GM19328 (cell line): ENCODE results near the gene OR52H1.
"Not testable (repeated sequence)": the region's sequence is repeated elsewhere in the genome, so short reads cannot be mapped to it uniquely, and the experiment has no call there.

Experiments used
- ATAC-seq: cut with Tn5 transposase; IDR thresholded peaks from one replicate; pipeline ENCODE4 v1.9.1; 2021; ENCODE audit warnings: mild to moderate bottlenecking, moderate library complexity; ENCODE audit not compliant: unreplicated experiment

The OR52H1 gene

DNA sequence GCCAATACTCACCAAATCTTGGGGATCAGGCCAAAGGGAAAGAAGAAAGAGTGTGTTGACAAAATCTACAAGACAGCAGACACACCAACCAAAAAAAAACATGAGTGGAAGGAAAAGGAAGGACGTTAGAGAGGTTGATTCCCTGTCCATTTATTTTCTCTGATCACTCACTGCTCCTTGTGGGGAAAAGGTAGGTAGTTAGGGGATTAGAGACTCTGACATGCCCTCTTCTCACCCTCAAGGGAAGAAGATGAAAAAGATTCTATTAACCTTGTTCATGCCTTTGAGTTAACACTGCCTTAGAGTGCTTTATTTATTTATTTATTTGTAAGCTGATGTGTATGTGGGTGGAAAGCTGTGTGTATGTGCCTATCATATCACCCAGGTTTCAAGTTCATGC is at the start of gene OR52H1:
OR52H1 (minus strand) TSS at position 101 of the 400 bp plus-strand sequence. CDS start 3,035 bp downstream, outside the sequence.
- no peak for ATAC-seq

GRCh38 chr11:5597953-5598352 is 49.6 kb upstream of the OR52H1 start:
- no peak for ATAC-seq

GRCh38 chr11:5596607-5597201 is 48.4 kb upstream of the OR52H1 start, which contains the start of gene TRIM6:
TSS of gene TRIM6 (plus strand) at chr11:5596637. CDS start at chr11:5596898, 261 bp downstream.
- no peak for ATAC-seq

DNA sequence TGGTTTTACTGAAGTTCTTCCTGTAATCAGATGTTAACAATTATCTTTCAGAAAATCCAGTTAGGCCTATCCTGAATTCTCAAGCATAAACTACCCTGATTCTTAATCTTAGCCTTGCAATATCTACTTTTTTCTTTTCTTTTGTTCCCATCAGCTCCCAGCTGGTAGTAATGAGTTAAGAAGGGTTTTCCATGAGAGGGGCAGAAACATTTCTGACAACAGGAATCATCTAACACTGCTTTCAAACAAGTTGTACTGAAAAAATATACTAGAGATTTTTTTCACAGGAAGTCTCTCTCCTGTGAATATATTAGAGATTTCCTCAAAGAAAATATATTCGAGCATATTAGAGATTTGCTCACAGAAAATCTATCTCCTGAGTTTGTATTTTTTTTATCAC is 44.8 kb upstream of the OR52H1 start:
- no peak for ATAC-seq

DNA sequence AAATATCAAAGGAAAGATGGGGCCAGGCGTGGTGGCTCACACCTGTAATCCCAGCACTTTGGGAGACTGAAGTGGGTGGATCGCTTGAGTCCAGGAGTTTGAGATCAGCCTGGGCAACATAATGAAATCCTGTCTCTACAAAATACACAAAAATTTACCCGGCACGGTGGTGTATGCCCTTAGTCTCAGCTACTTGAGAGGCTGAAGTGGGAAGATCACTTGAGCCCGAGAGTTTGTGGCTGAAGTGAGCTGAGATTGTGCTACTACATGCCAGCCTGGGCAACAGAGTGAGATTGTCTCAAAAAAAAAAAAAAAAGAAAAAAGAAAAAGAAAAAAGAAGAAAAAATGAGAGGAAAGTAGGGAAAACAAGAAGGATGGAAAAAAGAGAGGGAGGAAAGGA is 44.3 kb upstream of the OR52H1 start:
- no peak for ATAC-seq

GRCh38 chr11:5591613-5592012 is 43.3 kb upstream of the OR52H1 start:
- ATAC-seq = no peak

DNA sequence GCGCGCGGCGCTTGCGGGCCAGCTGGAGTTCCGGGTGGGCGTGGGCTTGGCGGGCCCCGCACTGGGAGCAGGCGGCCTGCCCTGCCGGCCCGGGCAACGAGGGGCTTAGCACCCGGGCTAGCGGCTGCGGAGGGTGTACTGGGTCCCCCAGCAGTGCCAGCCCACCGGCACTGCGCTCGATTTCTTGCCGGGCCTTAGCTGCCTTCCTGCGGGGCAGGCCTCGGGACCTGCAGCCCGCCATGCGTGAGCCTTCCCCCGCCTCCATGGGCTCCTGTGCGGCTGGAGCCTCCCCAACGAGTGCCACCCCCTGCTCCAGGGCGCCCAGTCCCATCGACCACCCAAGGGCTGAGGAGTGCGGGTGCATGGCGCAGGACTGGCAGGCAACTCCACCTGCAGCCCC is 41.6 kb upstream of the OR52H1 start:
- ATAC-seq = not testable (repeated sequence)

GRCh38 chr11:5584458-5584857 is 36.1 kb upstream of the OR52H1 start:
- ATAC-seq = not testable (repeated sequence)

DNA sequence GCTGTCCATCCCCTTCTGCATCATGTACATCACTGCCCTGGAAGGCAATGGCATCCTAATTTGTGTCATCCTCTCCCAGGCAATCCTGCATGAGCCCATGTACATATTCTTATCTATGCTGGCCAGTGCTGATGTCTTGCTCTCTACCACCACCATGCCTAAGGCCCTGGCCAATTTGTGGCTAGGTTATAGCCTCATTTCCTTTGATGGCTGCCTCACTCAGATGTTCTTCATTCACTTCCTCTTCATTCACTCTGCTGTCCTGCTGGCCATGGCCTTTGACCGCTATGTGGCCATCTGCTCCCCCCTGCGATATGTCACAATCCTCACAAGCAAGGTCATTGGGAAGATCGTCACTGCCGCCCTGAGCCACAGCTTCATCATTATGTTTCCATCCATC is 32.7 kb upstream of the OR52H1 start:
- ATAC-seq = no peak

GRCh38 chr11:5580577-5580976 is 32.2 kb upstream of the OR52H1 start, which contains the start of gene OR52B6:
TSS of gene OR52B6 (plus strand) at chr11:5580877. CDS start at chr11:5580877, 0 bp downstream.
- ATAC-seq = no peak

- no peak for ATAC-seq
Measured at GRCh38 chr11:5577101-5577500, 28.8 kb upstream of the OR52H1 start.

DNA sequence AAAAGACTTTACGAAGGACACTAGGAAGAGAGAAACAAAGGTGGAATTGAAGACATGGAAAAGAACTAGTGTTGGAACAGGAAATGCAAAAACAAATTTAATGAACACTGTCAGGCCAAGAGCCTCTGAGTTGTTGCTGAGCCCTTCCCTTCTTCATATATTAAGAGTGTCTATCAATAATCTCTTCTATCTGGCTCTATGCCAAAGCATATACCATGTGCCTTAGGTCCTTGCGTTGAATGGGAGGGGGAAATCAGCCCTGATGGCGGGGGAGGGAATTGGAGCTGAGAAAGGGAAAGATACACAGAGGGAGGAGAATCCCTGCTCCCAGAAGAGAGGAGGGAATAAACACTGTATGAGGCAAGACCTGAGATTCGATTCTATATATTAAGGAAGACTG is 26.8 kb upstream of the OR52H1 start:
- ATAC-seq = no peak

GRCh38 chr11:5574654-5575053 is 26.3 kb upstream of the OR52H1 start:
- ATAC-seq = no peak

DNA sequence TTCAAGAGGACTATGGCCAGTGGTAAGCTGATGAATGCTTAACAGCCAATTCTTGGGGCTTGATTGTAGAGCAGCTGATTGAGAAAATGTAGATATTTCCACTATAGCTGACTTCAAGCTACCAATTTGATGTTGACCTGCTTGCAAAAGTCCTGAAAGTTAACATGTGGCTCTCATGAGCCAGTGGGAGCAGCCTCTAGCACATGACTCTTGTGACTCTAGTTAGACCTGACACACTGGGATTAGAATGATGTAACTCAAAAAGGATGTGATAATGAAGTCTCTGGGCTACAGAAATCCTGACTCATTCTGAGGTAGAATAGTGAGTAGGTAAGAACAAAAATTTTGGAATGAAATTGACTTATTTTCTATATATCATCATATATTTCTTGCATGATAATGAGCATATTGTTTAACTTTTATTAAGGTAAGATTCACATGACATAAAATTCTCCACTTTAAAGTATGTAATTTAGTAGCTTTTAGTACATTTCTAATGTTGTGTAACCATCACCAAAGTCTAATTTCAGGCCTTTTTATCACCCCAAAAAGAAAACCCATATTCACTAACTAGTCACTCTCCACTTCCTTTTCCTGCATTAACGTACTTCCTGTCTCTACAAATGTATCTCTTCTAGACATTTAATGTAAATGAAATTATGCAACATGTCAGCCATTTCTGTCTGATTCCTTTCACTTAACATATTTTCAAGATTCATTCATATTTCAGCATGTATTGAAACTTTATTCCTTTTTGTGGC is 16.1 kb upstream of the OR52H1 start:
- ATAC-seq = no peak

DNA sequence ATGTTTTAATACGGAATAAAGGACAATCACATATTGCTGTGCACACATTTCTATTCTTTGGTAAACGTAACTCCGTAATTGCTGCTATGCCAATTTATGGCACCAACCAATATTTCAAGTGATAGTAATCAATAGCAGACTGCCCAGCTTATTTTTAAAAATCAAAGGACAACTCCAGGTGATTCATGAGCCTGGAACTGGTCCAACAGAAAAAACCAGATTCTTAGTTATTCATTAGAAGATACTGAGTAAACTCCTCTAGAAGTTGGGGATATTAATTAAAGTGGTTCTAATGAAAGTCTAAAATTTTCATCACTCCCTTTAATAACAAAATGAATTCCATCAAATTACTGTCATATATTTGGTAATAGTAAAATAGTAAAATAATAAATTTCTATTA is 9.4 kb upstream of the OR52H1 start:
- no peak for ATAC-seq

GRCh38 chr11:5556596-5557188 is 8.4 kb upstream of the OR52H1 start:
- ATAC-seq = no peak

DNA sequence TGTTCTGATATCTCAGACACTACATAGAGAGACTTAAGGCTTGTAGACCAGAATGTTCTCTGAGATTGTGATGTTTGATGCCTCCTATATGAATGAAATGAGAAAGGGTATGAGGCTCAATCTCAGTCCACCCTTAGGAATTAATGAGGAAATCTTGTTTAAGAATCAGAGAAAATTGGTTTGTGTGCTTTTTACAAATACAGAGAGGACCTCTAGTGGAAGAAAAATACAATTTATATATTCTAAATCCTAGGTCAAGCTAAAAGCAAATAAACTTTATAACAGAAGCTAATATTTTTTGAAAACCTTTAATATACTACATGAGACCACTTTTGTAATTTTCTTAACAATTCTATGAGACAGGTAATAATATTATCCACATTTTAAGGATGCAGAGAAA is 5.0 kb upstream of the OR52H1 start:
- ATAC-seq = no peak

DNA sequence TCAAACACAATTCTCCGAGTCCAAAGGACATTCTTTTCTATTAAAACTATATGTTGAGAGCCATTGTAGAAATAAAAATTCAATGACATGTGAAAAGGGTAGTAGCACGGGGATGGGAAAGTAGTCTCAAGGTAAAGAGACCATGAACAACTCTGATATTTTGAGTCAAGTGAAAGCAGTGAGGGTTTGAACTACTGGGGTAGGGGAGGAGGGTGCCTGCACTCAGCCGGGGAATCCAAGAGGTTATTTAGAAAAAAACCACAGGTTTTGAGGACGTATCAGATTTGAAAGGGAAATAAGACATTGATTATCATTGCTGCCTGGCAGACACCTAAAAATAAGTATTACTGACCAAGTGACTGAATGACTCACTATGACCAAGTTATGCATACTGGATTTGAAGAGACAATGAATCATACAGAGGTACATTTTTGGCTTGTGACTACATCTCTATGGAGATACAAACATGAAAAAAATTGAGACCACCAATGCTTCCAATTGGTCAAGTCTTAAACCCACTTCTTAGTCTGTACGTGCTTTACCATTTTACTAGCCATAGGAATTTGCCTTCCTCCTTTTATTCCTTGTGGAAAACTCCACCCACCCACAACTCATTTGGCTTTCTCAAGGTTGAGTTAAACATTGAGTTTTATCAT is 2.2 kb upstream of the OR52H1 start:
- no peak for ATAC-seq

DNA sequence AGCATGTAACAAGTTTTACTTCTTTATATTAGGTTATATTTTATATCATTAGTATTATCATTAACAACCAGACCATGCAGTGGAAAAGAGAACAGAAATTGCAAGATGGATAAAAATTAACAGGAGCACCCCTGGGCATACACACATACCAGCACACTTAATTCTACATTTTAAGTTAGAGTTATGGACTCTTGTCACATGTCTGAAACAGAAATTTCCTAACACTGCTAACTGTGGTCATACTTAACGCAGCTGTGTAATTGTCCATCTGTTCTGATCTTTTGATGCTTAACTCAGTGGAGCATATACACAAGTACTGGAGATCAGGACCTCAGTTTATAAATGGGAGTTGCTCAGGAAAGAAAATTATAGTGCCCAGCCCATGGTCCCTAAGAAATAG is 358 bp downstream of the OR52H1 start:
- no peak for ATAC-seq

- ATAC-seq = no peak
Measured at GRCh38 chr11:5546457-5546856, 1.9 kb downstream of the OR52H1 start.

DNA sequence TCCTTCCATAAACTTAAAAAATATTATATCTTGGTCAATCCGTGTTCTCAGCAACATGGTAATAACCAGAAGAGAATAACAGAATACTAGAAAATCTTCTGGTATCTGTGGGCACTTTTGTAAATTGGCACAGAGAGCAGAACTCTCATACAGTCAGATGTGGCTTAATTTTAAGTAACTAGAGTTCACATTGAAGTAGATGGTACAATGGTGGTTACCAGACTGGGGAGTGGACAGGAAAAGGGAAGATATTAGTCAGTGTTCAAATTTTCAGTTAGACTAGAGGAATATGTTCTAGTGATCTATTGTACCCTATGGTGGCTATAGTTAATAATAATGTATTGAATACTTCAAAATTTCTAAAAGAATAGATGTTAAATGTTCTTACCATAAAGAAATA is 6.9 kb downstream of the OR52H1 start:
- no peak for ATAC-seq

DNA sequence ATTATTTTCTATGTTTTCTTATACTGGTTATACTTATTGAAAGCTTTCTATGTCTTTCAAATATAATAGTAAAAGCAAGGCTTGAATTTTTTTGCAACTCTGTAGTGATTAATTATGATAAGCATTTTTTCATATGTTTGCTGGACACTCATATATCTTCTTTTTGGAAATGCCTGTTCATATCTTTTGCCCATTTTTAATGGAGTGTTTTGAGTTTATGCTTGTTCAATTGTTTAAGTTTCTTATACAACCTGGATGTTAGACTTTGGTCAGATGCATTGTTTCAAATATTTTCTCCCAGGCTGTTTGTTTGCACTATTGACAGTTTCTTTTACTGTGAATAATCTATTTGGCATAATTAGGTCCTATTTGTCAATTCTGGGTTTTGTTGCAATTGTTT is 11.9 kb downstream of the OR52H1 start:
- ATAC-seq = no peak
